Measurements from ENCODE around the gene PRICKLE4. TPM values are rescaled to one million over a fixed set of nuclear protein-coding genes. Genes with fewer than 3 reads are reported as not detected.

The PRICKLE4 gene
- total and polyA plus RNA-seq, 2 of the 13 experiments (the other 11 are each of a cell fraction or from before 2014, with no cell fraction given): 0.92 to 1.2 TPM

- TF ChIP-seq ZBTB49 (CRISPR knock-in tag; IDR thresholded peaks at IDR 0.05; ENCODE audit: borderline replicate concordance): no peak
- no peak for TF ChIP-seq RAD51 (IDR thresholded peaks at IDR 0.05; ENCODE audit: borderline replicate concordance)
- 0 out of 2 replicates have a peak, but pooled peaks have one; percentile 57 for TF ChIP-seq ZNF576 (CRISPR knock-in tag; IDR thresholded peaks at IDR 0.05)
- TF ChIP-seq GMEB1 (CRISPR knock-in tag; IDR thresholded peaks at IDR 0.05; ENCODE audit: borderline replicate concordance): no peak
- TF ChIP-seq PATZ1 (CRISPR knock-in tag; IDR thresholded peaks at IDR 0.05): peak; percentile 77
- 0 out of 2 replicates have a peak, but pooled peaks have one; percentile 47 for TF ChIP-seq ZNF879 (CRISPR knock-in tag; IDR thresholded peaks at IDR 0.05)
- TF ChIP-seq SUZ12 (IDR thresholded peaks at IDR 0.05; ENCODE audit: low read depth, low read length): no peak
- peak; percentile 29; the same call in 1 of the 2 replicates for TF ChIP-seq ZNF772 (CRISPR knock-in tag; IDR thresholded peaks at IDR 0.05)
- no peak for TF ChIP-seq ZNF207 (IDR thresholded peaks at IDR 0.05; ENCODE audit: borderline replicate concordance)
- 0 out of 2 replicates have a peak, but pooled peaks have one; percentile 18 for TF ChIP-seq SKIL (CRISPR knock-in tag; IDR thresholded peaks at IDR 0.05; ENCODE audit: borderline replicate concordance)
- TF ChIP-seq ZNF703 (CRISPR knock-in tag; IDR thresholded peaks at IDR 0.05; ENCODE audit: borderline replicate concordance): no peak
- no peak for TF ChIP-seq ZNF282 (IDR thresholded peaks at IDR 0.05; ENCODE audit: partially characterized antibody)
- TF ChIP-seq KAT8 (CRISPR knock-in tag; IDR thresholded peaks at IDR 0.05): no peak
- TF ChIP-seq ZMAT3 (CRISPR knock-in tag; conservative IDR thresholded peaks at IDR 0.05): 0 out of 2 replicates have a peak, but pooled peaks have one; percentile 61
- TF ChIP-seq JUNB (CRISPR knock-in tag; IDR thresholded peaks at IDR 0.05; ENCODE audit: borderline replicate concordance): peak; percentile 36; the same call in 1 of the 2 replicates
- no peak for TF ChIP-seq AHR (CRISPR knock-in tag; IDR thresholded peaks at IDR 0.05)
- no peak for TF ChIP-seq TERF1 (CRISPR knock-in tag; IDR thresholded peaks at IDR 0.05)
- TF ChIP-seq ARID2 (CRISPR knock-in tag; IDR thresholded peaks at IDR 0.05; ENCODE audit: borderline replicate concordance): 0 out of 2 replicates have a peak, but pooled peaks have one; percentile 17
- TF ChIP-seq ZBTB7B (CRISPR knock-in tag; IDR thresholded peaks at IDR 0.05): 0 out of 2 replicates have a peak, but pooled peaks have one; percentile 26
Observed at GRCh38 chr6:41780551-41781365, at the start of gene PRICKLE4 (continued).

Measured in HepG2 (cell line).